ENCODE results near the gene FBXL7. TPM values are rescaled to one million over a fixed set of nuclear protein-coding genes. Genes with fewer than 3 reads are reported as not detected.

The FBXL7 gene
- polyA plus RNA-seq, 1 donor (not counting 4 experiments of a cell fraction or from before 2014, with no cell fraction given) = 0.22 TPM

GRCh38 chr5:15844871-15845270 lies 344.9 kb downstream of the FBXL7 start:
- DNase-seq (ENCODE audit: low read depth, low spot score) (no peak), FAIRE-seq (no peak)
- no peaks in the 10 kb centered on the region for H3K4me1 ChIP-seq (ENCODE audit: control insufficient read depth, extremely low read depth, insufficient read depth, low read length)
- H3K9ac ChIP-seq (ENCODE audit: control insufficient read depth, extremely low read depth, insufficient read depth, low read length) = no peak overlapping the region
- no peaks in the 10 kb centered on the region for H3K79me2 ChIP-seq (ENCODE audit: control insufficient read depth, insufficient read depth, low read length)
- H3K9me1 ChIP-seq (ENCODE audit: control insufficient read depth, extremely low read depth, insufficient read depth, low read length) = no peaks in the 10 kb centered on the region
- no peaks in the 10 kb centered on the region for H3K36me3 ChIP-seq (ENCODE audit: control insufficient read depth in 2 of 2, extremely low read depth in 1 of 2, insufficient read depth in 2 of 2, low read length in 2 of 2)
- no peaks in the 10 kb centered on the region for H3K27me3 ChIP-seq (ENCODE audit: control insufficient read depth, extremely low read depth, insufficient read depth, low read length)
- H3K4me2 ChIP-seq (ENCODE audit: control insufficient read depth, extremely low read depth, insufficient read depth, low read depth, low read length) = no peak overlapping the region
- H4K20me1 ChIP-seq (ENCODE audit: control insufficient read depth, extremely low read depth, insufficient read depth, low read length) = no peaks in the 10 kb centered on the region
- no peak overlapping the region for H2AFZ ChIP-seq (ENCODE audit: control insufficient read depth, low read length)
- no peaks in the 10 kb centered on the region for H3K9me3 ChIP-seq (ENCODE audit: control insufficient read depth, low read depth, low read length)
- H3K4me3 ChIP-seq (ENCODE audit: control insufficient read depth in 2 of 3, extremely low read depth in 1 of 3, insufficient read depth in 2 of 3, low read depth in 1 of 3, low read length in 3 of 3) = no peak overlapping the region
- no peak overlapping the region for H3K27ac ChIP-seq (ENCODE audit: control insufficient read depth, insufficient read depth, low read length)
- dilution Hi-C loops (cut with MboI; ENCODE audit: extremely low pct_ligation_motif_present, low sequenced_read_pairs) = no loop called here
- TF ChIP-seq, protein P1, sequence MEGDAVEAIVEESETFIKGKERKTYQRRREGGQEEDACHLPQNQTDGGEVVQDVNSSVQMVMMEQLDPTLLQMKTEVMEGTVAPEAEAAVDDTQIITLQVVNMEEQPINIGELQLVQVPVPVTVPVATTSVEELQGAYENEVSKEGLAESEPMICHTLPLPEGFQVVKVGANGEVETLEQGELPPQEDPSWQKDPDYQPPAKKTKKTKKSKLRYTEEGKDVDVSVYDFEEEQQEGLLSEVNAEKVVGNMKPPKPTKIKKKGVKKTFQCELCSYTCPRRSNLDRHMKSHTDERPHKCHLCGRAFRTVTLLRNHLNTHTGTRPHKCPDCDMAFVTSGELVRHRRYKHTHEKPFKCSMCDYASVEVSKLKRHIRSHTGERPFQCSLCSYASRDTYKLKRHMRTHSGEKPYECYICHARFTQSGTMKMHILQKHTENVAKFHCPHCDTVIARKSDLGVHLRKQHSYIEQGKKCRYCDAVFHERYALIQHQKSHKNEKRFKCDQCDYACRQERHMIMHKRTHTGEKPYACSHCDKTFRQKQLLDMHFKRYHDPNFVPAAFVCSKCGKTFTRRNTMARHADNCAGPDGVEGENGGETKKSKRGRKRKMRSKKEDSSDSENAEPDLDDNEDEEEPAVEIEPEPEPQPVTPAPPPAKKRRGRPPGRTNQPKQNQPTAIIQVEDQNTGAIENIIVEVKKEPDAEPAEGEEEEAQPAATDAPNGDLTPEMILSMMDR (optimal IDR thresholded peaks at IDR 0.05 in 1 of 3, IDR thresholded peaks at IDR 0.05 in 1 of 3, conservative IDR thresholded peaks at IDR 0.05 in 1 of 3; ENCODE audit: extremely low read depth in 1 of 3, insufficient read depth in 2 of 3, low read length in 3 of 3) = no peak
- no peak for TF ChIP-seq EZH2 (IDR thresholded peaks at IDR 0.05; ENCODE audit: low read length)

DNA sequence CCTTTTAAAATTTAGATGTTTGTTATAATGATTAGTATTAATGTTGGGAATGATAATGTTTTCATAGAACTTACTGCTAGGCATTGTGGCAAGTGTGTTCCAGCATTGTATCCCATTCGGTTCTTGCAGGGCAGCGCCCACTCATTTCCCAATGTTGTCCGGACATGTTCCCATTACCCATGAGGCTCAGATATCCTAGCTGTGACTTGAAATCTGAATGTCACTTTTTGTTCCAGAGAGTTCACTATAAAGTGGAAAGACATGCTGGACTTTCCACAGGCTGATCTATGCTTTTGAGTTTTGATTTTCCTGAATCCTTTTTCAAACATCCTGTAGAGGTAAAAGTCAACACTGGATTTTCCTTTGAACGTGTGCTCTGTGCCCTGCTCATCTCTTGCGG lies 350.6 kb downstream of the FBXL7 start:
- DNase-seq (ENCODE audit: low read depth, low spot score) = no peak
- TF ChIP-seq, protein P1 (optimal IDR thresholded peaks at IDR 0.05 in 1 of 3, IDR thresholded peaks at IDR 0.05 in 1 of 3, conservative IDR thresholded peaks at IDR 0.05 in 1 of 3; ENCODE audit: extremely low read depth in 1 of 3, insufficient read depth in 2 of 3, low read length in 3 of 3) = no peak
- no peak for TF ChIP-seq EZH2 (IDR thresholded peaks at IDR 0.05; ENCODE audit: low read length)

More for the DNA sequence above, 350.6 kb downstream of the FBXL7 start:
- H3K4me2 ChIP-seq (ENCODE audit: control insufficient read depth, extremely low read depth, insufficient read depth, low read depth, low read length) = no peak overlapping the region
- H3K9ac ChIP-seq (ENCODE audit: control insufficient read depth, extremely low read depth, insufficient read depth, low read length) = no peak overlapping the region
- no peaks in the 10 kb centered on the region for H3K4me1 ChIP-seq (ENCODE audit: control insufficient read depth, extremely low read depth, insufficient read depth, low read length)
- H3K9me3 ChIP-seq (ENCODE audit: control insufficient read depth, low read depth, low read length) = no peaks in the 10 kb centered on the region
- no peak for FAIRE-seq
- H3K9me1 ChIP-seq (ENCODE audit: control insufficient read depth, extremely low read depth, insufficient read depth, low read length) = no peaks in the 10 kb centered on the region
- H4K20me1 ChIP-seq (ENCODE audit: control insufficient read depth, extremely low read depth, insufficient read depth, low read length) = no peaks in the 10 kb centered on the region
- no peak overlapping the region for H3K27ac ChIP-seq (ENCODE audit: control insufficient read depth, insufficient read depth, low read length)
- H3K27me3 ChIP-seq (ENCODE audit: control insufficient read depth, extremely low read depth, insufficient read depth, low read length) = no peaks in the 10 kb centered on the region
- H2AFZ ChIP-seq (ENCODE audit: control insufficient read depth, low read length) = no peak overlapping the region
- H3K79me2 ChIP-seq (ENCODE audit: control insufficient read depth, insufficient read depth, low read length) = no peaks in the 10 kb centered on the region
- H3K4me3 ChIP-seq (ENCODE audit: control insufficient read depth in 2 of 3, extremely low read depth in 1 of 3, insufficient read depth in 2 of 3, low read depth in 1 of 3, low read length in 3 of 3) = no peak overlapping the region
- no peaks in the 10 kb centered on the region for H3K36me3 ChIP-seq (ENCODE audit: control insufficient read depth in 2 of 2, extremely low read depth in 1 of 2, insufficient read depth in 2 of 2, low read length in 2 of 2)
- dilution Hi-C loops (cut with MboI; ENCODE audit: extremely low pct_ligation_motif_present, low sequenced_read_pairs) = no loop called here
